ENCODE data around the gene OTOA.
"Not testable (repeated sequence)": the region's sequence is repeated elsewhere in the genome, so short reads cannot be mapped to it uniquely, and the experiment has no call there.

The OTOA gene

GRCh38 chr16:21683184-21683583 lies 19.4 kb downstream of the OTOA start:
- no peak for DNase-seq

GRCh38 chr16:21684199-21684598 lies 20.4 kb downstream of the OTOA start:
- DNase-seq: peak; percentile 51 to 58

- DNase-seq: no peak
Measured at GRCh38 chr16:21685034-21685455, 21.3 kb downstream of the OTOA start.

- DNase-seq: no peak
Measured at GRCh38 chr16:21689107-21689506, 25.3 kb downstream of the OTOA start.

- not testable (repeated sequence) for DNase-seq
Measured at GRCh38 chr16:21690967-21691366, 27.2 kb downstream of the OTOA start.

GRCh38 chr16:21694609-21695008 lies 30.8 kb downstream of the OTOA start:
- DNase-seq: no peak

GRCh38 chr16:21697032-21697431 lies 33.3 kb downstream of the OTOA start:
- DNase-seq: no peak

- no peak for DNase-seq
Measured at GRCh38 chr16:21698169-21699032, 34.6 kb downstream of the OTOA start.

GRCh38 chr16:21701271-21701670 lies 37.5 kb downstream of the OTOA start:
- no peak for DNase-seq

- DNase-seq: no peak
Measured at GRCh38 chr16:21702276-21702675, 38.5 kb downstream of the OTOA start.

GRCh38 chr16:21703156-21703555 lies 39.4 kb downstream of the OTOA start:
- no peak for DNase-seq

GRCh38 chr16:21703589-21704174 lies 39.9 kb downstream of the OTOA start:
- no peak for DNase-seq

GRCh38 chr16:21704266-21704665 lies 40.5 kb downstream of the OTOA start:
- DNase-seq: no peak

- no peak for DNase-seq
Measured at GRCh38 chr16:21704733-21705132, 41.0 kb downstream of the OTOA start.

GRCh38 chr16:21708533-21709115 lies 44.9 kb downstream of the OTOA start:
- DNase-seq: peak; percentile 89 to 92

- no peak for DNase-seq
Measured at GRCh38 chr16:21710938-21711337, 47.2 kb downstream of the OTOA start.

GRCh38 chr16:21713549-21714368 lies 50.0 kb downstream of the OTOA start:
- DNase-seq: no peak

GRCh38 chr16:21714369-21714618 lies 50.5 kb downstream of the OTOA start:
- DNase-seq: not testable (repeated sequence)

- DNase-seq: no peak
Measured at GRCh38 chr16:21717608-21718007, 53.8 kb downstream of the OTOA start.

GRCh38 chr16:21719283-21719682 lies 55.5 kb downstream of the OTOA start:
- DNase-seq: no peak

GRCh38 chr16:21720533-21720932 lies 56.8 kb downstream of the OTOA start:
- DNase-seq: no peak

- DNase-seq: no peak
Measured at GRCh38 chr16:21722771-21723455, 59.1 kb downstream of the OTOA start.

- no peak for DNase-seq
Measured at GRCh38 chr16:21723532-21723931, 59.8 kb downstream of the OTOA start.

Measured in activated CD4-positive, alpha-beta T cell treated with anti-CD3 and anti-CD28 coated beads, Interleukin-2, amount 50 U/mL, for 48 hours (primary cell).